ENCODE results near the gene SPON2.

SPON2 gene

GRCh38 chr4:1154126-1154522 is 18.3 kb downstream of the SPON2 start:
- no peak overlapping the region for H3K4me3 ChIP-seq (ENCODE audit: low read depth, low read length)
- DNase-seq (ENCODE audit: low read depth): no peak
- TF ChIP-seq CTCF (IDR thresholded peaks at IDR 0.05; ENCODE audit: low read depth, low read length, missing control alignments): no peak

- DNase-seq (ENCODE audit: low read depth): no peak
- no peak overlapping the region for H3K4me3 ChIP-seq (ENCODE audit: low read depth, low read length)
- no peak for TF ChIP-seq CTCF (IDR thresholded peaks at IDR 0.05; ENCODE audit: low read depth, low read length, missing control alignments)
These were observed 18.8 kb downstream of the SPON2 start for GRCh38 chr4:1153567-1154090.

- no peak for TF ChIP-seq CTCF (IDR thresholded peaks at IDR 0.05; ENCODE audit: low read depth, low read length, missing control alignments)
- H3K4me3 ChIP-seq (ENCODE audit: low read depth, low read length): no peak overlapping the region
- DNase-seq (ENCODE audit: low read depth): no peak
These were observed 20.1 kb downstream of the SPON2 start for GRCh38 chr4:1152290-1152689.

- H3K4me3 ChIP-seq (ENCODE audit: low read depth, low read length): no peak overlapping the region
- no peak for DNase-seq (ENCODE audit: low read depth)
- no peak for TF ChIP-seq CTCF (IDR thresholded peaks at IDR 0.05; ENCODE audit: low read depth, low read length, missing control alignments)
These were observed 20.8 kb downstream of the SPON2 start for GRCh38 chr4:1151541-1151940.

GRCh38 chr4:1150875-1151274 is 21.5 kb downstream of the SPON2 start:
- no peak for DNase-seq (ENCODE audit: low read depth)
- TF ChIP-seq CTCF (IDR thresholded peaks at IDR 0.05; ENCODE audit: low read depth, low read length, missing control alignments): no peak
- no peak overlapping the region for H3K4me3 ChIP-seq (ENCODE audit: low read depth, low read length)

GRCh38 chr4:1139860-1140259 is 32.5 kb downstream of the SPON2 start:
- TF ChIP-seq CTCF (IDR thresholded peaks at IDR 0.05; ENCODE audit: low read depth, low read length, missing control alignments): no peak
- DNase-seq (ENCODE audit: low read depth): no peak

GRCh38 chr4:1137850-1138249 is 34.5 kb downstream of the SPON2 start:
- DNase-seq (ENCODE audit: low read depth): no peak
- no peak overlapping the region; the same call in 1 of the 2 replicates for H3K4me3 ChIP-seq (ENCODE audit: low read depth, low read length)
- TF ChIP-seq CTCF (IDR thresholded peaks at IDR 0.05; ENCODE audit: low read depth, low read length, missing control alignments): no peak

More at GRCh38 chr4:1139860-1140259, 32.5 kb downstream of the SPON2 start:
- no peak overlapping the region for H3K4me3 ChIP-seq (ENCODE audit: low read depth, low read length)
